ENCODE results near the gene SETD2.

The SETD2 gene

DNA sequence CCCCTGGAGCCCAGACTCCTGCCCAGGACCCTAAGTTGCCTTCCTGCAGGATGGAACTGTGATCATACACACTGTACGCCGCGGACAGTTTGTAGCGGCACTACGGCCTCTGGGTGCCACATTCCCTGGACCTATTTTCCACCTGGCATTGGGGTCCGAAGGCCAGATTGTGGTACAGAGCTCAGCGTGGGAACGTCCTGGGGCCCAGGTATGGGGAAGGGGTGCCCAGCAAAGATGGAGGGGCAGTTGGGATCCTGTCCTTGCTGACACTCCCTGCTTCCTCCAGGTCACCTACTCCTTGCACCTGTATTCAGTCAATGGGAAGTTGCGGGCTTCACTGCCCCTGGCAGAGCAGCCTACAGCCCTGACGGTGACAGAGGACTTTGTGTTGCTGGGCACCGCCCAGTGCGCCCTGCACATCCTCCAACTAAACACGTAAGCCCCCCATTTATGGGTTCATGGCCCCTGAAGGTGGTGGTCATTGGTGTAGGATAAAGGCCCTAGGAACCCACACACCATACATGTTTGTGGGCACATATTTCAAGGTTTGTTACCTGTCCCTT is 155.6 kb downstream of the SETD2 start:
- no peak for DNase-seq

DNA sequence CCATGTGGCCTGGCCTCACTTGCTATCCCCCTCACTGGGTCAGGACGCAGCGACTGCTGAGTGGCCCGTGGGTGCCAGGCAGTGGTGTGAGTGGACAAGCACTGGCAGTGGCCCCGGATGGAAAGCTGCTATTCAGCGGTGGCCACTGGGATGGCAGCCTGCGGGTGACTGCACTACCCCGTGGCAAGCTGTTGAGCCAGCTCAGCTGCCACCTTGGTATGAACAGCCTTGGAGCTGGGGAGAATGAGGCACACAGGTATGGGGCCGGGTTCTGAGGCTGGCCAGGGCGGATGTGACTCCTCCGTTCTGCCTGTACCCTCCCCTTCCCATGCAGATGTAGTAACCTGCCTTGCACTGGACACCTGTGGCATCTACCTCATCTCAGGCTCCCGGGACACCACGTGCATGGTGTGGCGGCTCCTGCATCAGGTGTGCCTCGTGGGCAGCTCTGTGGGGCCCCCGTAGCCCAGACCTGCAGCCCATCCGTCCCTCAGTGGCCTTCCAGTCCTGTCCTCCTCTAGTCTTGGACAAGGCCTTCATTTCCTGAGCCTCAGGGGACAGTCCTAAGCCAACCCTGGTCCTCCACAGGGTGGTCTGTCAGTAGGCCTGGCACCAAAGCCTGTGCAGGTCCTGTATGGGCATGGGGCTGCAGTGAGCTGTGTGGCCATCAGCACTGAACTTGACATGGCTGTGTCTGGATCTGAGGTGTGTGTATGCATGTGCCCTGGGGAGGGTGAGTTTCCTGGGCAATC is 156.3 kb downstream of the SETD2 start:
- no peak for DNase-seq

DNA sequence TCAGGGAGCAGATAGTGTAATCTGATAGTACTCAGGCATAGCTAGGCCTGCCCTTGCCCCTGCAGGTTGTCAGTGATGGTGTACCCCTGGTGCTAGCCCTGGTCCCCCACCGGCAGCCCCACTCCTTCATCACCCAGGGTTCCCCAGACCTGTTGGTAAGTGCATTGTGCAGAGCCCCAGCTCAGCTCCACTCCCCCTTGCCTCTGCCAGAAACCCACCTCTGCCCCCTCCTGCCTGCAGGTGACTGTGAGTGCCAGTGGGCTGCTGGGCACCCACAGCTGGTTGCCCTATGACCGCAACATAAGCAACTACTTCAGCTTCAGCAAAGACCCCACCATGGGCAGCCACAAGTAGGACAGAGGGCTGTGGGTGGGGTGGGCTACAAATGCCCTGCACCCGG is 156.9 kb downstream of the SETD2 start:
- DNase-seq: no peak

DNA sequence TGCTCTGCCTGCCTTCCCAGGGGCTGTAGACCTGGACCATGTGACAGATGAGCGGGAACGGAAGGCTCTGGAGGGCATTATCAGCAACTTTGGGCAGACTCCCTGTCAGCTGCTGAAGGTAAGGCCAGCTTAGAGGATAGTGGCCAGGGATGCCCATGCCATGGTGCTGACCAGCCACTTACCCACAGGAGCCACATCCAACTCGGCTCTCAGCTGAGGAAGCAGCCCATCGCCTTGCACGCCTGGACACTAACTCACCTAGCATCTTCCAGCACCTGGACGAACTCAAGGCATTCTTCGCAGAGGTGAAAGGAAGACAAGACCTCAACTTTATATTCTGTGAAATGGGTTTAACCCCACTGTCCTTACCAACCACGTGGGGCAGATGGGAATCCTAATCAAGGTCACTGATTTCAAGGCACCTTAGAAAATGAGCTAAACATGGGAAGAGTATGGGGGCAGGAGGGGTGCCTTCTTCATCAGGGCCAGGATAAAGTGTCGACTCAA is 157.7 kb downstream of the SETD2 start:
- DNase-seq: no peak

DNA sequence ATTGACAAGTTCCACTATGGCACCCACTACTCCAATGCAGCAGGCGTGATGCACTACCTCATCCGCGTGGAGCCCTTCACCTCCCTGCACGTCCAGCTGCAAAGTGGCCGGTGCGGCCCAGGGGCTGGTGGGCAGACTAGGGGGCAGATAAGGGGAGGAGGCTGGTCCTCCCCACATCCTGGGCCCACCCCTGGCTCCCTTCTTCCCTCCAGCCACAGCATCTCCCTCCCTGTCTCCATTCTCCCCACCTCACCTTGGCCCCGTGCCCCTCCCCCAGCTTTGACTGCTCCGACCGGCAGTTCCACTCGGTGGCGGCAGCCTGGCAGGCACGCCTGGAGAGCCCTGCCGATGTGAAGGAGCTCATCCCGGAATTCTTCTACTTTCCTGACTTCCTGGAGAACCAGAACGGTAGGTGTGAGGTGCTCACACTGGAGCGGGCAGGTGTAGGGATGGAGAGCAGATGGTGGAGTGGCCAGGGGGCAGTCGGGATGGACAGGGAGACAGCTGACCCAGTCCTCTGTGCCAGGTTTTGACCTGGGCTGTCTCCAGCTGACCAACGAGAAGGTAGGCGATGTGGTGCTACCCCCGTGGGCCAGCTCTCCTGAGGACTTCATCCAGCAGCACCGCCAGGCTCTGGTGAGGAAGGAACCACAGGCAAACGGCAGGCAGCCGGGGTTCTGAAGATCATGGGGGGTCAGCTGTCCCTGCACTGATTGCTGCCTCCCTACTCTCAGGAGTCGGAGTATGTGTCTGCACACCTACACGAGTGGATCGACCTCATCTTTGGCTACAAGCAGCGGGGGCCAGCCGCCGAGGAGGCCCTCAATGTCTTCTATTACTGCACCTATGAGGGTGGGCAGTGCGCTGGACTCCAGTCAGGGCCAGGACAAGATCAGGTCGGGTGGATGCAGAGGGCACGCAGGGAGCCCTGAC is 158.4 kb downstream of the SETD2 start:
- DNase-seq: no peak

DNA sequence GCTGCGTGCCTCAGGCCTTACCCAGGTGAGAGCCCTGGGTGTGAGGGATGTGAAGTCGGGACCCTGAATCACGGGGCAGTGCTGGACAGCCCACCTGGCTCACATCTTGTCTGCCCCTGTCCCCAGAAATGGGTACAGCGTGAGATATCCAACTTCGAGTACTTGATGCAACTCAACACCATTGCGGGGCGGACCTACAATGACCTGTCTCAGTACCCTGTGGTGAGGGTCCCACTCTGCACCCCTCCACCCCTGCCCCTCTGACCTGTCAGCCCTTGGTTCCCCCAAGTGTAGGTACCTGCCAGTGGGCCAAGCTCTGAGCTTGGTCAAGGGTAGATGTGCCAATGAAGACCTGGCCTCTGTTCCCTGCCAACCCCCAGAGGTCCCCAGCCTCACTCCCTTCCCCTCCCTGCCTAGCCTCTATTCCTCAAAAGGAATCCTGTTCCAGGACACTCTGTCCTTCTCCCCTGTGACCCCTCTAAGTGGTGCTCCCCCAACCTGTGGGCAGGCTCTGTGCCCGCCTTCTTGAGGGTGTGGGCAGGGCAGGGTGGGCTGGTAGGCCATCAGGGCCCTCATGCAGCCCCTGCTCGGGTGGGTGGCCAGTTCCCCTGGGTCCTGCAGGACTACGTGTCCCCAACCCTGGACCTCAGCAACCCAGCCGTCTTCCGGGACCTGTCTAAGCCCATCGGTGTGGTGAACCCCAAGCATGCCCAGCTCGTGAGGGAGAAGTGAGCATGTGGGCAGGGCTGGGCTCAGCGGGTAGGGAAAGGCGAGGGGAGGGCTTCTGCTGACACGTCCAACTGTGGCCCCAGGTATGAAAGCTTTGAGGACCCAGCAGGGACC is 159.3 kb downstream of the SETD2 start:
- DNase-seq: no peak

DNA sequence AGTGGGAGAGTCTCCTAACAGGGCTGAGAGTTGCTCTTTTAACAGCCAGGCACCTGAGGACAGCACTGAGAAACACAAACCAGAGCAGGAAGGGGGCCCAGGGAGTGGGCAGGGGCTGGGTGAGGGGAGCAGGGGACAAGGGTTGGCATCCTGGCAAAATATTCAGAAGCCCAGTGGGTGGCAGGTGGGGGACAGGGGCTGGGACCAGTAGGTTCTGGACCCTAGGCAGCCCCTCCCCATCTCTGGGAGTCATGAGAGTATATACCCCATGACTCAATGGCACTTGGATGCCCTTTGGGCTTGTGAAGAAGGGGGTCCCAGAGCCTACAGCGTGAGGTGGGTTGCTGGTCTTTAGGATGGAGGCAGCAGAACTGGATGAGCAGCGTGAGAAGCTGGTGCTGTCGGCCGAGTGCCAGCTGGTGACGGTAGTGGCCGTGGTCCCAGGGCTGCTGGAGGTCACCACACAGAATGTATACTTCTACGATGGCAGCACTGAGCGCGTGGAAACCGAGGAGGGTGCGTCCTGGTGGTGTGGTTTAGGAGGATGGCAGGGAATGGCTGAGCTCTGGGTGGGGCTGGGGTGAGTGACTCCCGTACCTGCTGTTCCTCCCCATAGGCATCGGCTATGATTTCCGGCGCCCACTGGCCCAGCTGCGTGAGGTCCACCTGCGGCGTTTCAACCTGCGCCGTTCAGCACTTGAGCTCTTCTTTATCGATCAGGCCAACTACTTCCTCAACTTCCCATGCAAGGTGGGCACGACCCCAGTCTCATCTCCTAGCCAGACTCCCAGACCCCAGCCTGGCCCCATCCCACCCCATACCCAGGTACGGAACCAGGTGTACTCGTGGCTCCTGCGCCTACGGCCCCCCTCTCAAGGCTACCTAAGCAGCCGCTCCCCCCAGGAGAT is 160.2 kb downstream of the SETD2 start:
- DNase-seq: no peak

DNA sequence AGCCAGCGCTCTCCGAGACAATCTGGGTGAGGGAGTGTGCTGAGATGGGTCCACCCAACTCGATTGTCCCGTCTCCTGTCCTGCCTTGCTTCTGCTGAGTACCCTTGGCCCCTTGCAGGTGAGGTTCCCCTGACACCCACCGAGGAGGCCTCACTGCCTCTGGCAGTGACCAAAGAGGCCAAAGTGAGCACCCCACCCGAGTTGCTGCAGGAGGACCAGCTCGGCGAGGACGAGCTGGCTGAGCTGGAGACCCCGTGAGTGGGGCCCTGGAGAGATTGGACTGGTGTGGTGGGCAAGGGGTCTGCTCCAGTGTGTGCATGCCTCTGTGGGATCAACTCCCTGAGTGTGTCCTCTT is 160.9 kb downstream of the SETD2 start:
- no peak for DNase-seq

DNA sequence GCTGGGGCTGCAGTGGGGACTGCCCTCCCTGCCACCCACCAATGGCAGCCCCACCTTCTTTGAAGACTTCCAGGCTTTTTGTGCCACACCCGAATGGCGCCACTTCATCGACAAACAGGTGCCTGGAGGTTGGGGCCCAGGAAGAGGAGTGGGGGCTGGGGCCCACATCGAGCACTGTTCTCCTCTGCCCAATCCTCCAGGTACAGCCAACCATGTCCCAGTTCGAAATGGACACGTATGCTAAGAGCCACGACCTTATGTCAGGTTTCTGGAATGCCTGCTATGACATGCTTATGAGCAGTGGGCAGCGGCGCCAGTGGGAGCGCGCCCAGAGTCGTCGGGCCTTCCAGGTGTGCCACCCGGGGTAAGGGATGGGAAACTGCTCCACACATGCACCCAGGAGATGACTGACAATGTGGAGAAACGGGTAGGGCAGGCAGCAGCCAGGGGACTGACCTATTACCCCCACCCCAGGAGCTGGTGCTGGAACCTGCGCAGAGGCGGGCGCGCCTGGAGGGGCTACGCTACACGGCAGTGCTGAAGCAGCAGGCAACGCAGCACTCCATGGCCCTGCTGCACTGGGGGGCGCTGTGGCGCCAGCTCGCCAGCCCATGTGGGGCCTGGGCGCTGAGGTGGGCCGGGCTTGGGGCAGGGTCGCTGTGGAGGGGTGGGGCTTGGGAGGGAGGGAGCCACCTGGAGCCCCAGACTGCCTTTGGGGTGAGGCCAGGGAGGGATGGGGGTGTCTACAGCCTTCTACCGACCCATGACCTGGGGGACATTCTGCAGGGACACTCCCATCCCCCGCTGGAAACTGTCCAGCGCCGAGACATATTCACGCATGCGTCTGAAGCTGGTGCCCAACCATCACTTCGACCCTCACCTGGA is 161.5 kb downstream of the SETD2 start:
- DNase-seq: no peak

DNA sequence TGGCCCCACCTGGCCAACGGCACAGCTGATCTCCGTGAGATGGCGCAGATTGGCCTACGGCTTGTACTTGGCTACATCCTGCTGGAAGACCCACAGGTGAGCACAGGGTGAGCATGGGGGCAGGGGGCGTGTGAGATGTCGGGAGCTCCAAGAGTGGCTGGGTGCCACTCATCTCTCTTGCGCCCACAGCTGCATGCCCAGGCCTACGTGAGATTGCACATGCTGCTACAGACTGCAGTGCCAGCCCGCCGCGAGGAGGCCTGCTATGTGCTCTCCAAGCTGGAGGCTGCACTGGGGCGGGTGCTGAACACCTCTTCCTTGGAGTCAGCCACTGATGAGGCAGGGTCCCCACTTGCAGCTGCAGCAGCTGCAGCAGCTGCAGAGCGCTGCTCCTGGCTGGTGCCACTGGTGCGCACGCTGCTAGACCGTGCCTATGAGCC is 162.2 kb downstream of the SETD2 start:
- no peak for DNase-seq

DNA sequence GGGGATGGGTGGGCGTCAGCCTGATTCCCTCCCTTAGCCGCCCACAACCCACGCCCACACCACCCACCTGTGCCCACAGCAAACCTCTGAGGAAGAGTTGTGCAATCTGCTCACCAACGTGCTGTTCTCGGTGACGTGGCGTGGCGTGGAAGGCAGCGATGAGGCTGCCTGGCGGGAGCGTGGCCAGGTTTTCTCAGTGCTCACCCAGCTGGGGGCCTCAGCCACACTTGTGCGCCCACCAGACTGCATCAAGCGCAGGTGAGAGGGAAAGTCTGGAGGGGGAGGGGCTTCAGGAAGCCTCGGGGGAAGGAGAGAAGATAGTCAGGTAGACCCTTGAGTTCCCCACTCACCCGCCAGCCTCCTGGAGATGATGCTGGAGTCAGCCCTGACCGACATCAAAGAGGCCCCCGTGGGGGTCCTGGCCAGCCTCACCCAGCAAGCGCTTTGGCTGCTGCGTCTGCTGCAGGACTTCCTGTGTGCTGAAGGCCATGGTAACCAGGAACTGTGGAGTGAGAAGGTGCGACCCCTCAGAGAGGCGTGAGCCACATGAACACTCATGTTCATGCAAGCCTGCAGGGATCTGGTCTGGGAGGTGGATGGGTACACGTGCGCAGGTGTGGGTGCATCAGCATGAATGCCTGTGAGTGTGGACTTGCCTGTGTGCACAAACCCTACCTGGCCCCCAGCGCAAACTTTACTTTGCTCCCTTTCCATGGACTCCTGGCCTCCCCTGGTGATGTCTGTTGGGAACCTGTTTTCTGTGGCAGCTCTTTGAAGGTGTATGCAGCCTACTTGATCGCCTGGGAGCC is 162.8 kb downstream of the SETD2 start:
- DNase-seq: no peak

DNA sequence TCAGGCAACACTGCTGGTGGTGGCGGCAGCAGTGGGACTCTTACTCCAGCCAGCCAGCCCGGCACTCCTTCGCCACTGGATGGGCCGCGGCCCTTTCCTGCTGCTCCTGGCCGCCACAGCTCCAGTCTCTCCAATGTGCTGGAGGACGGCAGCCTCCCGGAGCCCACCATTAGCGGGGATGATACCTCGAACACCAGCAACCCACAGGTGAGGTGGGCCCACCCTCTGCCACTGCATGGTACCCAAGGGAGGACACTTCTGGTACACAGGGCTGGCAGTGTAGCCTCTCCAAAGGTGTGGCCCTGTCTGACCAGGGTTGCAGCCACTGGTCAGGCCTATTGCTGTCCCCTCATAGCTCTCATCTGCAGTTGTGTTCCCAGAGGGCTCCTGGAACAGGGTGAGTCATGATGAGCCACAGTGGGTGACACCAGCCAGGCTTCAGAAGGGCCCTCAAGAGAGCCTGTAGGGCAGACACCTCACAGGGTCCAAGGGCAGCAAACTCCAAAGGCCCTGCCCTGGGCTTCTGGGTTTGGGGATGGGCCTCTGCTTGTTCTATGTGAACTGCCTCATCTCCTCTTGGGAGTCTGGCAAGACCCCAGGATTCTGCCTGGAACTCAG is 163.6 kb downstream of the SETD2 start:
- DNase-seq: no peak

DNA sequence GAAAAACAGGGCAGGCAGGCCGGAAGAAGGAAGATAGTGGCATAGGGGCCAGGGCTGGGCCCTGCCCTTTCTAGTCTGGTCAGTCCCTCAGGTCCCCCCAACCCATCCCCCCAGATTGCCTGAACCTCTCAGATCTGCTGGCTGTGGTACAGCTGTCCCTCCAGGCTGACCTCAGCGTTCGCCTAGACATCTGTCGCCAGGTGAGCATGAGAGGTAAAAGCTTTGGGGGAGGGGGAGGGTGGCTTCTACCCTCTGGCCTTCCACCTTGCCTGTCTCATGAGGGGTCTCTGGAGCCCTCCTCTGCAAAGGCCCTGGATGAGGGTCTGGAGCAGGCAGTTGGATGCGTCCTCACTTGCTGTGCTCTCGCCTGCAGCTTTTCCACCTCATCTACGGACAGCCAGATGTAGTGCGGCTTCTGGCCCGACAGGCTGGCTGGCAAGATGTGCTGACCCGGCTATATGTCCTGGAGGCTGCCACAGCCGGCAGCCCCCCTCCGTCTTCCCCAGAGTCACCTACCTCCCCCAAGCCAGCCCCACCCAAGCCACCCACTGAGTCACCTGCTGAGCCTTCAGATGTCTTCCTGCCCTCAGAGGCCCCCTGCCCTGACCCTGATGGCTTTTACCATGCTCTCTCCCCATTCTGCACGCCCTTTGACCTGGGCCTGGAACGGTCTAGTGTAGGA is 164.3 kb downstream of the SETD2 start:
- DNase-seq: no peak

DNA sequence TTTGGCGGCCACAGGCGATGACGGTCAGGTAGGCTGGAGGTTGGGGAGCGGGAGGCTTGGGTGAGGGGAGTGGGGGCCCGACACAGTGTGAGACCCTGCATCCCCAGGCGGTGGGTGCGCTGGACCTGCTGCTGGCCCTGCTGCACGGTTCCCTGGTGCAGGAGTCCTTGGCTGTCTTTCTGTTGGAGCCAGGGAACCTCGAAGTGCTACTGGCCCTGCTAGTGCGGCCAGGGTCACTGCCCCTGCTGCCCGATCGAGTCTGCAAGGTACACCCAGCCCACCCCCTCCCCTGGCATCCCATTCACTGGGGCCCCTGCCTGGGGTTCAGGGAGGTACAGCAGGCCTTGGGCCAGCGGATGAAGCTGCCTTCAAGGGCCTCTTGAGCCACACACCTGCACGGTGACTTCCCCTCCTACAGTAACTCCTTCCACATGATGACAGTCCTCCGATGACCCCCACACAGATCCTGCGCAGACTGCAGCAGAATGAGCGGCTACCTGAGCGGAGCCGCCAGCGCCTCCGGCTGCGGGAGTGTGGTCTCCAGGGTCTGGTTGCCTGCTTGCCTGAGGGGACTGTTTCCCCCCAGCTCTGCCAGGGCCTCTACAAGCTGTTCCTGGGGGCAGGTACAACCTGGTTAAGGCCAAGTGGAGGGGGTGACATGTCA is 164.9 kb downstream of the SETD2 start:
- no peak for DNase-seq

DNA sequence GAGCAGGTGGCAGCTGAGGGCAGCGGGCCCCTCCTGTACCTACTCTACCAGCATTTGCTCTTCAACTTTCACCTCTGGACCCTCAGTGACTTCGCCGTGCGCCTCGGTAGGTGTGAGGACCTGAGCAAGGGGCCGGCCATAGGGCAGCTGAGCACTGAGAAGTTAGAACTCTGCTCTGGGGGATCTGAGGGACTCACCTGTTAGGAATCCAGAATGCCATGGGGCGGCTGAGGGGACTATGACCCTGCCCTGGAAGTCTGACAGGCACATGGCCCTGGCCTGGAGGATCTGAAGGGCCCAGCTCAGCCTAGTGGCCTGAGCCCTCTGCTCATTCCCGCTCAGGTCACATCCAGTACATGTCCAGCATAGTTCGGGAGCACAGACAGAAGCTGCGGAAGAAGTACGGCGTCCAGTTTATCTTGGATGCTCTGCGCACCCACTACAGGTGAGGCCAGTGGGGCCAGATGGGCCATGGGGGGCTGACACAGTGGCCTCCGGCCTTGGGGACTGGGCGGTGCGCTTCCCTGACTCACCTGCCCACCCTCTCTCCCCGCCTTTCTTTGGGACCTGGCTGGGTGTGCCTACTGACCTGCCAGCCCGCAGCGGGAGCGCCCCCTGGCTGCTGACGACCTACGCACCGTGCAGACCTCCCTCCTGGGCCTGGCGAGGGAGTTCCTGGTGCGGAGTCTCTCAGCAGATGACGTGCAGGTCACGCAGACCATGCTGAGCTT is 165.6 kb downstream of the SETD2 start:
- peak; percentile 50 for DNase-seq

DNA sequence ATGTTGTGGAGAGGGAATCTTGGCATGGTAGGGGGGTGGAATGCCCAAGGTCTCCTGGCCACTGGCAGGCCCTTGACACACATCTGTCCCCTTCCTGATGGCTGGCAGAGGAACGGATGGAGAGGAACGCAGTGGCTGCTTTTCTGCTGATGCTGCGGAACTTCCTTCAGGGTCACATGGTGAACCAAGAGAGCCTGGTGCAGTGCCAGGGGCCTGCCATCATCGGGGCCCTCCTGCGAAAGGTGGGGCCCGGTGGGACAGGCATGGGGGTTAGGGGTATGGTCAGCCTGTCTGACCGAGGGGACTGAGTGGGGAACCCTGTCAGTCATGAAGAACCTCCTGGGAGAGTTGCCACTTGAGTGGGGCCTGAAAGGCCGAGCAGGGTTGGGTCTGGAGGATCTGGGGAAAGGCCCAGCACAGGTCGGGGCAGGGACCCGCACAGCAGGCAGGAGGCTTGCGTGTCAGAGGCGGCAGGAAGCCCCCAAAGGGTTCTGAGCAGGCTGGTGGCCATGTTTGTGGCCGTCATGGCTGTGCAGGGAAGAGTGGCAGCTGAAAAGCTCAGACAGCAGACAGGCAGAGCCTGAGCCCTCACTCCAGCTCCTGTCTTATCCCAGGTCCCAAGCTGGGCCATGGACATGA is 166.3 kb downstream of the SETD2 start:
- DNase-seq: no peak

All from right kidney (tissue), 1 donor.